OCI-LY7 (cell line): ENCODE results near the gene APEX2.

Experiments
- CTCF ChIP-seq: fragments of 200-600 bp; sonication (generic); conservative IDR thresholded peaks from 2 replicates; pipeline ENCODE4 v1.5.1; 2014; ENCODE audit warnings: mild to moderate bottlenecking, antibody characterized with exemption, low read length, moderate library complexity, mixed read lengths
- EZH2phosphoT487 ChIP-seq: fragments of 200-600 bp; sonication (generic); IDR thresholded peaks from 2 replicates; pipeline ENCODE4 v1.6.1; 2018; ENCODE audit warnings: low read depth, borderline replicate concordance, mild to moderate bottlenecking, mixed run types, antibody characterized with exemption, low read length, moderate library complexity, mixed read lengths

GRCh38 chrX:54950730-54951375 is 49.3 kb upstream of the APEX2 start:
- TF ChIP-seq CTCF (no peak), EZH2phosphoT487 (no peak)
